Limb (tissue), 2 donors: Measurements from ENCODE around the gene GLRX5.

ENCODE experiments used
- DNase-seq, 2 donors: peaks; one replicate each; pipeline ENCODE4 v3.0.0-alpha.2; 2016; ENCODE audit errors: extremely low spot score in 2 of 2

Gene GLRX5

GRCh38 chr14:95515596-95516552 lies 19.0 kb upstream of the GLRX5 start:
- peak in 1 of 2 donors; percentile 50 for DNase-seq

DNA sequence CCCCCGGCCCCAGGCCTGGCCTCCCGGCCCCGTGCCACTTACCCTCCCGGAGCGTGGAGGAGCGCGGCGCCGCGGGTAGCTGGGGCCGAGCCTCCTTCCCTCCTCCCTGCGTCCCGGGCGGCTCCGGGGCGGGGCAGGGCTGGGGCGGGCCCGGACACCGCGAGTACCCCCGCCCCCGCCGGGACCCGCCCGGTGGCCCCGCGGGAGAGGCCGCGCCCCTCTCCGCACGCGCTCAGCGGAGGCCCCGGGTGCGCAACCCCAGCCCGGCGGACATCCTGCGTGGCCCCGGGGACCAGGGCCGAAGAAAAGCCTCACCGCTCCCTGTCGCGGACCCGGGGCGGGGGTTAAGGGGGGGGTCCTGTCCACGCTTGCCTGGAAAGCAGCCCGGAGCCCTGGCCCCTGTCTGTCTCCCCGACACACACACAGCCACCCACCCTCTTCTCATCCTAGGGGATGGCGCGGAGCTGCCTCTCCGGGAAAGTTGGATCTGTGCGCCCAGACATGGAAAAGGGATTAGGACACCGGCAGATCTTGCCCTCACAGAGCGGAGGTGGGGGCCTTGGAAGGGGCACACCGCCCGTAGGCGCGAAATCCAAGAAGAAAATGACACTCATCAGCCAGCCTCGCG lies 18.2 kb upstream of the GLRX5 start, which contains the start of gene SYNE3:
SYNE3 (minus strand) TSS at position 97 of the 628 bp plus-strand sequence. CDS start 40,829 bp downstream, outside the sequence.
- peak in 1 of 2 donors; percentile 70 for DNase-seq

- DNase-seq = peak in 1 of 2 donors; percentile 12
Measured at GRCh38 chr14:95518045-95518751, 16.7 kb upstream of the GLRX5 start.

GRCh38 chr14:95519699-95520098 lies 15.2 kb upstream of the GLRX5 start:
- peak in 1 of 2 donors; percentile 19 for DNase-seq

- peak in 1 of 2 donors; percentile 5 for DNase-seq
Measured at GRCh38 chr14:95520346-95520745, 14.5 kb upstream of the GLRX5 start.

- peak in 1 of 2 donors; percentile 11 for DNase-seq
Measured at GRCh38 chr14:95521001-95521400, 13.8 kb upstream of the GLRX5 start.

GRCh38 chr14:95522116-95522515 lies 12.7 kb upstream of the GLRX5 start:
- peak in 1 of 2 donors; percentile 6 for DNase-seq

- DNase-seq = no peak
Measured at GRCh38 chr14:95522556-95522955, 12.3 kb upstream of the GLRX5 start.

DNA sequence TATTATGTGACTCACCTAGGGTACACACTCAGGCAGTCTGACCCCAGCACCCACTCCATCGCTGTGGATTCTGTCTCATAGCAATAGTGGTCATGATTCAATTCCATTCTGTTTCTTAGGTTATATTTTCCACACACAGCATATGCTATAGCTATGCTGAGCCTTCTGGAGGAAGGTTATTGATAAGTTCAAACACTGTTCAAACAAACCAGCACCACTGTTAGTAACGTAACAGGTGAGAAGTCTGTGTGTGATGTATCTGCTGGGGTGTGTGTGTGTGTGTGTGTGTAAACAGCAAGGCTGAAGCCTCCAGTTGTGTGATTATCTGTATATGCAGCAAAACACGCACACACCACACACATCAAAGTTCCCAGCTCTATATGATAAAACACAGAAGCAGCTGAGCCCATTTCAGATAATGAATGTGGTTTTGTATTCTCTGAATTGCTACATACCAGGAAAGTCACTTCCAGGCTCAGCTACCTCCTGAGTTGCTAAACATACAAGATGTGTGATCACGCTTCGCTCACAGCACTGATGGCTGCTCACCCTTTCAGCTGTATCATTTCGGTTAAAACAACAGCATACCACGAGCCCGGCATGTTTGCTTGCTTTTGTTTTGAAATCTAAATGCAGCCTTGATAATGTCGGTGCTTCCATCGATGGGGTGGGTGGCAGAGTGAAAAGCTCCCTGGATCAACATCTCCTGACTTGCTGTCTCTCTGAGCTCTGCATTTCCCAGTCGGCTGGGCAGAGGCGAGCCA lies 11.6 kb upstream of the GLRX5 start:
- DNase-seq = no peak

DNA sequence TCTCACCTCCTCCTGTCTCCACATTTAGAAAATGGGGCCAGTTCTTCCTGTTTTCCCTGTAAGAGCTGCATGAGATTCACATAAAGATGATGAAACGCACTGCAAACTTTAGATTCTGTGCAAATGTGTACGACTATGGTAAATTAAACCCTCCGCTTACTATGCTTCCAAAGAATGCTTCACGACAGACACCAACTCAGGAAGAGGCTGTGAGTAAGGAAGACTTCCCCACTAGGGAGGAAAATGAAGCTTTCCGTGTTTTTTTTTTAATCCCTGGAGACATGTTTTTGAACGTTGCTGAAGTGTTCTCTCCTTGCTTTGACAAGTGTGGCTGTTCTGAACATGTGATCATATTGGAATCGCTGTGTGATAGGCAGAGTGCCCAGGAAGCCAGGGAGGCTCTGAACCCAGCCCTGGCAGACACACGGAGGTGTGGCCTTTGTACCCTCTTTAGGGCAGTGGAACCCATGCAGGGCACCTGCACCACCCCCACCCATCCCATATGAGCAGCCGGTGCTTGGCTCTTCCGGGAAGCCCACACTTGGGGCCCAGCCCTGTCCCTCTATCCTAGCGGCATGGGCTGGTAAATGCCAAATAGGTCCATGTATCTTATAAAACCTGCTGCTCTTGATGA lies 10.9 kb upstream of the GLRX5 start:
- no peak for DNase-seq

DNA sequence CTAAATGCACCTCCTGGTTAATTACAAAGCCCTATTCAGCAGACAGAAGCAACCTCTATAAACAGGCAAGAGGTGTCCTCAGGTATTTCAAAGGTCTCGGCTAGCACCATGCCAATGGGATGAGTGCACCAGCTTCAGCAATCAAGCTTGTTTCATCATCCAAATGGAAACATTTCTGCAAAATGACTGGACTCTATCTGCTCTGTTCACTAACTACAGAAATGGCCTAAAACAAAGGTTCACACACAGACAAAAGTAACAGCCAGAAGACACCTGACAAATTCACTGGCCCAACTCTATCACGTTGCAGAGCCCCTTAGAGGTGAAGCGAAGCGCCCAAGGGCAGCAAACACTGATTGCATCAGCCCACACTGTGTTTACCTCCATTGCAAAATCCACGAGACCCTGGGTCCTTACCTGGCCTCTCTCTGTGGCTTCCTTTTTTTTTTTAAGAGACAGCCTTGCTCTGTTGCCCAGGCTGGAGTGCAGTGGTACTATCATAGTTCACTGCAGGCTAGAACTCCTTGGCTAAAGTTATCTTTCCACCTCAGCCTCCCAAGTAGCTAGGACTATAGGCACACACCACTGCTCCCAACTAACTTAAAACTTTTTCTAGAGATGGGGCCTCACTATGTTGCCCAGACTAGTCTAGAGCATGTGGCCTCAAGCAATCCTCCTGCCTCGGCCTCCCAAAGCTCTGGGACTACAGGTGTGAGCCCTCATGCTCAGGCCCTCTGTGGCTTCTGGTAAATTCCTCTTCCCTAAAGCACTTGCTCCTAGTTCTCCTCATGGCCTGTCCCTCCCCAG lies 9.9 kb upstream of the GLRX5 start:
- no peak for DNase-seq

GRCh38 chr14:95525999-95526398 lies 8.9 kb upstream of the GLRX5 start:
- no peak for DNase-seq

- no peak for DNase-seq
Measured at GRCh38 chr14:95526483-95527386, 8.1 kb upstream of the GLRX5 start.

GRCh38 chr14:95527387-95528002 lies 7.4 kb upstream of the GLRX5 start:
- peak in 1 of 2 donors; percentile 33 for DNase-seq

DNA sequence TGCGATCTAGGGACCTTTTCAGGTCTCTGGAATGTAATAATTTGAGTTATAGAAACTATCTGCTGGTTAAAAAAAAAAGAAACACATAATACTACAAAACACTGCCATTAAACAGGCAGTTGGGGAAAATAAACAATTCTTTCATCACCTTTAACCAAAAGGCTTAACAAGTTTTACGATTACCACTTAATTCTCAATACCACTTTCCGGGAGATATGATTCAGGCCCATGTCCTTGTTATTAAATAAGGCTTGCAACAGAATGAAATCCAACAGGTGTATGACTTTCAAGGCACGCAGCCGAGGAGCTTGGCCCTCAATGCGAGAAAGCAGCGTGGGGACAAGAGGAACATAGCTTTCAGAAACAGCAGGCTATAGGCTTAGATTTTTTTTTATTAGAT lies 5.6 kb upstream of the GLRX5 start:
- no peak for DNase-seq

GRCh38 chr14:95530473-95531276 lies 4.2 kb upstream of the GLRX5 start:
- no peak for DNase-seq

DNA sequence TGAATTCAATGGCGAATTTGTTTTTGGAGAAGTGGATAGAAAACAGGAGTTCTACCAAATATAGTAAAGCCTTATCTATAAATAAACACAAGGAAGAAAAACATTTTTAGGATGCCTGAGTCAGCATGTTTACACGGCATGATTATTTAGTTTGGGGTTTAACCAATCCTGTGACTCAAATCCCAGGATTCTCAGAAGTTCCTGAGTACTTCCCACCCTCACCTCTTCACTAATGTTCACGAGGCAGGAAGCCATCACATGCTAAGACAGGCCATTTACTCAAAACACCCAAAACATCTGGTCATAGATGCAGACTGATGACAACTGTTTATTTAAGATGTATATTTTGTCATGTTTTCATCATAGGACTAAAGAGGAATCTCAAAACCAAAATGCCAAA lies 3.4 kb upstream of the GLRX5 start:
- DNase-seq = no peak
